ENCODE measurements around the gene CTR9.

DNA sequence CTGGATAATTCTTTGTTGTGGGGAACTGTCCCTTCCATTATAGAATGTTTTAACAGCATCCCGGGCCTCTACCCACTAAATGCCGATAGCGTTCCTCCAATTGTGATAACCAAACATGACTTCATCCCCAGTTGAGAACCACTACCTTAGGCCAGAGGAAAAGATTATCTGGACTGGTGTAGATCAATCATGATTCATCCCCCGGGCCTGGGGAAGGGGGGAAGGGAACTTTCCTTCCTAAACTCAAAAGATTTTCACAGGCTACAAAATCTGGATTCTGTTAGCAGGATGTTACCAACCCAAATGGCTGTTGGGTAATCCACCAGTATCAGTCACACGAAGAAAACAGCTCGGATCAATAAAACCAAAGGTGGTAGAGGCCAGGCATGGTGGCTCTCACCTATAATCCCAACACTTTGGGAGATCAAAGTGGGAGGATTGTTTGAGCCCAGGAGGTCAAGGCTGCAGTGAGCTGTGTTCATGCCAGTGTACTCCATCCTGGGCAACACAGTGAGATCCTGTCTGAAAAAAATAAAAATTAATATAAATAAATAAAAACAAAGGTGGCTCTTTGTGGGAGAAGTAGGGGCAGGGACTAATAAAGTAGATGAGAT is 10.1 kb downstream of the CTR9 start:
- TF ChIP-seq, protein P1, sequence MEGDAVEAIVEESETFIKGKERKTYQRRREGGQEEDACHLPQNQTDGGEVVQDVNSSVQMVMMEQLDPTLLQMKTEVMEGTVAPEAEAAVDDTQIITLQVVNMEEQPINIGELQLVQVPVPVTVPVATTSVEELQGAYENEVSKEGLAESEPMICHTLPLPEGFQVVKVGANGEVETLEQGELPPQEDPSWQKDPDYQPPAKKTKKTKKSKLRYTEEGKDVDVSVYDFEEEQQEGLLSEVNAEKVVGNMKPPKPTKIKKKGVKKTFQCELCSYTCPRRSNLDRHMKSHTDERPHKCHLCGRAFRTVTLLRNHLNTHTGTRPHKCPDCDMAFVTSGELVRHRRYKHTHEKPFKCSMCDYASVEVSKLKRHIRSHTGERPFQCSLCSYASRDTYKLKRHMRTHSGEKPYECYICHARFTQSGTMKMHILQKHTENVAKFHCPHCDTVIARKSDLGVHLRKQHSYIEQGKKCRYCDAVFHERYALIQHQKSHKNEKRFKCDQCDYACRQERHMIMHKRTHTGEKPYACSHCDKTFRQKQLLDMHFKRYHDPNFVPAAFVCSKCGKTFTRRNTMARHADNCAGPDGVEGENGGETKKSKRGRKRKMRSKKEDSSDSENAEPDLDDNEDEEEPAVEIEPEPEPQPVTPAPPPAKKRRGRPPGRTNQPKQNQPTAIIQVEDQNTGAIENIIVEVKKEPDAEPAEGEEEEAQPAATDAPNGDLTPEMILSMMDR (IDR thresholded peaks at IDR 0.05; ENCODE audit: low read depth, low read length): no peak
- TF ChIP-seq EZH2phosphoT487 (IDR thresholded peaks at IDR 0.05; ENCODE audit: low read depth): no peak

All from OCI-LY3 (cell line).